A673 (cell line): ENCODE measurements around the gene CSTPP1. TPM values are rescaled to one million over a fixed set of nuclear protein-coding genes. Genes with fewer than 3 reads are reported as not detected.

Experiments used
- BruUV-seq: library from RNA; stranded (reverse); fragments of 400-500 nt; replicated peaks from 2 replicates; lab custom pipeline; 2021; lab: Mats Ljungman, UMichigan
- CTCF ChIA-PET: fragments of 300-600 bp; sonication (Branson Sonifier 250); formaldehyde crosslinking; loops from one replicate; lab custom pipeline; 2022; ENCODE audit warnings: antibody characterized with exemption; lab: Charles Lee
- POLR2A ChIA-PET: fragments of 300-600 bp; sonication (Branson Sonifier 250); formaldehyde crosslinking; loops from one replicate; lab custom pipeline; 2022; ENCODE audit warnings: antibody characterized with exemption; ENCODE audit not compliant: low non-redundant PET; lab: Charles Lee
- DNase-seq: peaks from one replicate; pipeline ENCODE4 v3.0.0-alpha.2; 2015; ENCODE audit warnings: low spot score
- H3K27ac ChIP-seq: fragments of 200-600 bp; sonication (generic); 2 replicates; pipeline ENCODE4 v1.5.1; 2016; ENCODE audit warnings: mixed run types, low read depth, mild to moderate bottlenecking, mixed read lengths, antibody characterized with exemption, low read length; ENCODE audit not compliant: poor library complexity, severe bottlenecking
- H3K27me3 ChIP-seq: fragments of 200-600 bp; sonication (generic); replicated peaks from 2 replicates; pipeline ENCODE4 v1.6.1; 2017; ENCODE audit warnings: mixed run types, low read depth, mild to moderate bottlenecking, mixed read lengths, antibody characterized with exemption, low read length; ENCODE audit not compliant: insufficient read depth, poor library complexity
- H3K36me3 ChIP-seq: fragments of 200-600 bp; sonication (generic); 2 replicates; pipeline ENCODE4 v1.6.1; 2016; ENCODE audit warnings: mixed run types, mild to moderate bottlenecking, mixed read lengths, antibody characterized with exemption, low read length; ENCODE audit not compliant: insufficient read depth, poor library complexity, severe bottlenecking
- H3K4me1 ChIP-seq: fragments of 200-600 bp; sonication (generic); 2 replicates; pipeline ENCODE4 v1.6.1; 2017; ENCODE audit warnings: mixed run types, mild to moderate bottlenecking, mixed read lengths, antibody characterized with exemption, low read length; ENCODE audit not compliant: insufficient read depth, poor library complexity, severe bottlenecking
- H3K4me3 ChIP-seq: fragments of 200-600 bp; sonication (generic); 2 replicates; pipeline ENCODE4 v1.5.1; 2016; ENCODE audit warnings: low read depth, mixed run types, mild to moderate bottlenecking, mixed read lengths, low read length; ENCODE audit not compliant: poor library complexity, severe bottlenecking
- H3K9me3 ChIP-seq: fragments of 200-600 bp; sonication (generic); 2 replicates; pipeline ENCODE4 v1.6.1; 2016; ENCODE audit warnings: mixed run types, low read depth, mild to moderate bottlenecking, mixed read lengths, antibody characterized with exemption, low read length; ENCODE audit not compliant: poor library complexity, severe bottlenecking
- CTCF ChIP-seq: fragments of 300-800, 200-600 bp; sonication (generic); conservative IDR thresholded peaks from 2 replicates; pipeline ENCODE4 v1.5.1; 2017; ENCODE audit warnings: low read depth, mild to moderate bottlenecking, antibody characterized with exemption, low read length, moderate library complexity, mixed read lengths
- EZH2 ChIP-seq: fragments of 200-600 bp; sonication (generic); IDR thresholded peaks from 2 replicates; pipeline ENCODE4 v1.6.1; 2017; ENCODE audit warnings: borderline replicate concordance, low read depth, mild to moderate bottlenecking, mixed read lengths, antibody characterized with exemption, low read length; ENCODE audit not compliant: poor library complexity, severe bottlenecking
- intact Hi-C: fragments of 100-400 bp; cut with micrococcal nuclease; formaldehyde crosslinking; loops from one replicate; pipeline ENCODE4 v1.10.0; 2022; ENCODE audit not compliant: unreplicated experiment
- total RNA-seq: library from RNA; stranded (reverse); gene quantifications from 2 replicates; pipeline ENCODE4 v1.2.3, GENCODE V29; 2021

CSTPP1 gene
- total RNA-seq, 1 experiment from 2014 or later: 79.3 TPM

GRCh38 chr11:46951864-46952263 is 15.3 kb downstream of the CSTPP1 start:
- H3K4me3 ChIP-seq: no peak overlapping the region
- no peaks in the 10 kb centered on the region for H3K9me3 ChIP-seq
- no peaks in the 10 kb centered on the region for H3K27me3 ChIP-seq
- TF ChIP-seq EZH2 (no peak), CTCF (no peak)
- peaks cover 4% of the 10 kb centered on the region for H3K4me1 ChIP-seq
- no peaks in the 10 kb centered on the region for H3K36me3 ChIP-seq
- no peak overlapping the region for H3K27ac ChIP-seq
- CTCF ChIA-PET: no interaction called here
- intact Hi-C loops: no loop called here
- DNase-seq: no peak
- no TSS peak for BruUV-seq
- POLR2A ChIA-PET: no interaction called here

GRCh38 chr11:46952553-46952952 is 16.0 kb downstream of the CSTPP1 start:
- POLR2A ChIA-PET: no interaction called here
- no TSS peak for BruUV-seq

GRCh38 chr11:46953093-46953492 is 16.5 kb downstream of the CSTPP1 start:
- no peak for TF ChIP-seq EZH2
- TF ChIP-seq CTCF: no peak
- intact Hi-C loops: no loop called here
- no peak for DNase-seq
- CTCF ChIA-PET: no interaction called here
- POLR2A ChIA-PET: no interaction called here
- no peaks in the 10 kb centered on the region for H3K9me3 ChIP-seq
- BruUV-seq: no TSS peak
- H3K27ac ChIP-seq: no peak overlapping the region
- no peaks in the 10 kb centered on the region for H3K4me1 ChIP-seq
- H3K36me3 ChIP-seq: no peaks in the 10 kb centered on the region
- no peak overlapping the region for H3K4me3 ChIP-seq
- no peaks in the 10 kb centered on the region for H3K27me3 ChIP-seq

More at GRCh38 chr11:46952553-46952952, 16.0 kb downstream of the CSTPP1 start:
- Histone ChIP-seq H3K36me3 (no peaks in the 10 kb centered on the region), H3K27me3 (no peaks in the 10 kb centered on the region), H3K4me3 (no peak overlapping the region), H3K27ac (no peak overlapping the region), H3K9me3 (no peaks in the 10 kb centered on the region), H3K4me1 (no peaks in the 10 kb centered on the region)
- no peak for DNase-seq
- intact Hi-C loops: no loop called here
- CTCF ChIA-PET: no interaction called here
- TF ChIP-seq EZH2: no peak
- no peak for TF ChIP-seq CTCF
